GM21737 (cell line): ENCODE data around the gene SHISA2.
"Not testable (repeated sequence)": the region's sequence is repeated elsewhere in the genome, so short reads cannot be mapped to it uniquely, and the experiment has no call there.

Source experiments
- ATAC-seq: cut with Tn5 transposase; IDR thresholded peaks from one replicate; pipeline ENCODE4 v1.9.1; 2021; ENCODE audit warnings: mild to moderate bottlenecking, moderate library complexity; ENCODE audit not compliant: unreplicated experiment

Gene SHISA2

GRCh38 chr13:26051657-26052311, at the start of gene SHISA2:
SHISA2 (minus strand) TSS chr13:26052016; CDS start chr13:26050975, 1,041 bp downstream.
- ATAC-seq = no peak

GRCh38 chr13:26095846-26096610, 44.2 kb upstream of the SHISA2 start:
- no peak for ATAC-seq

- no peak for ATAC-seq
These were observed 43.5 kb upstream of the SHISA2 start for GRCh38 chr13:26095338-26095737.

- not testable (repeated sequence) for ATAC-seq
These were observed 25.0 kb upstream of the SHISA2 start for GRCh38 chr13:26076821-26077220.

GRCh38 chr13:26075498-26075897, 23.7 kb upstream of the SHISA2 start:
- ATAC-seq = no peak

- ATAC-seq = no peak
These were observed 22.9 kb upstream of the SHISA2 start for GRCh38 chr13:26074706-26075105.

GRCh38 chr13:26072335-26072734, 20.5 kb upstream of the SHISA2 start:
- ATAC-seq = not testable (repeated sequence)

- ATAC-seq = no peak
These were observed 19.9 kb upstream of the SHISA2 start for GRCh38 chr13:26071691-26072090.

- ATAC-seq = not testable (repeated sequence)
These were observed 17.8 kb upstream of the SHISA2 start for GRCh38 chr13:26069642-26070041.

- not testable (repeated sequence) for ATAC-seq
These were observed 16.6 kb upstream of the SHISA2 start for GRCh38 chr13:26068372-26068771.

- no peak for ATAC-seq
These were observed 15.8 kb upstream of the SHISA2 start for GRCh38 chr13:26067601-26068000.

GRCh38 chr13:26066492-26066891, 14.7 kb upstream of the SHISA2 start:
- not testable (repeated sequence) for ATAC-seq

GRCh38 chr13:26062853-26063444, 11.1 kb upstream of the SHISA2 start:
- ATAC-seq = no peak

- no peak for ATAC-seq
These were observed 10.1 kb upstream of the SHISA2 start for GRCh38 chr13:26061947-26062346.

- no peak for ATAC-seq
These were observed 9.4 kb upstream of the SHISA2 start for GRCh38 chr13:26061256-26061655.

- no peak for ATAC-seq
These were observed 8.5 kb upstream of the SHISA2 start for GRCh38 chr13:26060357-26060756.

- ATAC-seq = no peak
These were observed 6.9 kb upstream of the SHISA2 start for GRCh38 chr13:26058704-26059103.

- ATAC-seq = no peak
These were observed 3.1 kb upstream of the SHISA2 start for GRCh38 chr13:26054896-26055295.

- no peak for ATAC-seq
These were observed 1.7 kb upstream of the SHISA2 start for GRCh38 chr13:26053418-26053980.

GRCh38 chr13:26052337-26052736, 521 bp upstream of the SHISA2 start:
- ATAC-seq = no peak

GRCh38 chr13:26051231-26051656, 572 bp downstream of the SHISA2 start:
- ATAC-seq = no peak
